HG02970 (cell line): ENCODE results near the gene NUTM2E.
"Not testable (repeated sequence)": the region's sequence is repeated elsewhere in the genome, so short reads cannot be mapped to it uniquely, and the experiment has no call there.

Experiments
- ATAC-seq: cut with Tn5 transposase; IDR thresholded peaks from one replicate; pipeline ENCODE4 v1.9.1; 2021; ENCODE audit warnings: mild to moderate bottlenecking, moderate library complexity, moderate number of reproducible peaks; ENCODE audit not compliant: unreplicated experiment, low FRiP score

The NUTM2E gene

DNA sequence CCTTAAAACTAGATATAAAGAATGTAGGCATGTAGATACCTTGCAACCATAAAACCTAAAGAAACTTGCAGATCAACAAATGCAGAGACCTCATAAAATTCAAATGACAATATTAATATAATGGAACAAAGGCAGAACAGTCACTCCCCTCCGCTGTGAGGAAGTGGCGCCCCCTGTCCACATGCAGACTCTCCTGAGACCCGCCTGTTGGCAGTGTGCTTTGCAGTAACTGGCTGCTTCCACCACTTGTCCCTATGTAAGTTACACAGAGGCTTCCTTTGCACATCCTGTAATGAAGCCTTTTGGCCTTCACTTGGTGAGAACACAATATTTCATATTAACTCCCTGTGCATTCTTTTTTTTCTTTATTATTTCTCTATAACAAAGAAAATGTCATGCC lies 36.3 kb downstream of the NUTM2E start:
- ATAC-seq, result not testable (repeated sequence)

- not testable (repeated sequence) for ATAC-seq
Measured at GRCh38 chr10:79866903-79867551, 40.5 kb downstream of the NUTM2E start.

GRCh38 chr10:79868023-79868422 lies 41.5 kb downstream of the NUTM2E start:
- not testable (repeated sequence) for ATAC-seq

- not testable (repeated sequence) for ATAC-seq
Measured at GRCh38 chr10:79869439-79870097, 43.0 kb downstream of the NUTM2E start.

DNA sequence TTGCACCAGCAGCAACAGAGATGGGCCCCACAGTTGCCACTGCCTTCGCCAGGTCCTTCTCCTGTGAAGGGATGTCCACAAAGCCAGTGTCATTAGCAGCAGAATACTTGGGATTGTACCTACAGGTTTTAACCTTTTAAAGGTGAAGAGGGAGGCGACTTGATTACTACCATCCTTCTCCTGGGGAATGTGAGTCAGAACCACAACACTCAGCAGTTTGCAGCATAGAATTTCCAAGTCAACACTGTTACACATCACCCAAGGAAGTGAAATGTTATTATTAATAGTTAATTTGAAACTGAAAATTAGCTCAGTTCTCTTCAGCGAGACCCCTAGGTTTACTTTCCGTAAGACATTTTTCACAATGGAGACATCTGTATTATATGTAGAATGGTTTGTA lies 45.2 kb downstream of the NUTM2E start:
- ATAC-seq, result not testable (repeated sequence)
